Measurements from ENCODE around the gene HSD17B11. TPM values are rescaled to one million over a fixed set of nuclear protein-coding genes. Genes with fewer than 3 reads are reported as not detected.
"Not testable (repeated sequence)": the region's sequence is repeated elsewhere in the genome, so short reads cannot be mapped to it uniquely, and the experiment has no call there.

Gene HSD17B11
- total RNA-seq, 1 donor from 2014 or later, result 27.2 TPM

- H3K9me3 Mint-ChIP-seq (ENCODE audit: unreplicated experiment), result no peaks in the 10 kb centered on the region
- H3K27ac Mint-ChIP-seq (ENCODE audit: unreplicated experiment), result no peak within 1 kb of the TSS
- H3K4me3 Mint-ChIP-seq (ENCODE audit: unreplicated experiment), result no peak within 1 kb of the TSS
- peaks cover 2% of the 10 kb centered on the region for H3K27me3 Mint-ChIP-seq (ENCODE audit: unreplicated experiment)
- no peak for DNase-seq (ENCODE audit: low spot score)
- no peak for TF ChIP-seq CTCF (IDR thresholded peaks at IDR 0.05; ENCODE audit: unreplicated experiment)
- no peaks in the 10 kb centered on the region for H3K36me3 Mint-ChIP-seq (ENCODE audit: low read depth, unreplicated experiment)
- no peaks in the 10 kb centered on the region for H3K4me1 Mint-ChIP-seq (ENCODE audit: unreplicated experiment)
Measured at GRCh38 chr4:87322754-87323153, 68.2 kb downstream of the HSD17B11 start, which contains the start of gene HSD17B13. Gene HSD17B13, minus strand, starts transcription at chr4:87322882. Its CDS starts 41 bp downstream, at chr4:87322841.

- no peaks in the 10 kb centered on the region for H3K36me3 Mint-ChIP-seq (ENCODE audit: low read depth, unreplicated experiment)
Measured at GRCh38 chr4:87321888-87322287, 69.1 kb downstream of the HSD17B11 start.

GRCh38 chr4:87317527-87317926, 73.5 kb downstream of the HSD17B11 start:
- Mint-ChIP-seq H3K36me3 (ENCODE audit: low read depth, unreplicated experiment) (no peaks in the 10 kb centered on the region), H3K4me1 (ENCODE audit: unreplicated experiment) (peaks cover 8% of the 10 kb centered on the region), H3K27ac (ENCODE audit: unreplicated experiment) (no peak overlapping the region), H3K27me3 (ENCODE audit: unreplicated experiment) (peaks cover 2% of the 10 kb centered on the region), H3K9me3 (ENCODE audit: unreplicated experiment) (no peaks in the 10 kb centered on the region), H3K4me3 (ENCODE audit: unreplicated experiment) (no peak overlapping the region)
- DNase-seq (ENCODE audit: low spot score), result no peak
- no peak for TF ChIP-seq CTCF (IDR thresholded peaks at IDR 0.05; ENCODE audit: unreplicated experiment)

More at GRCh38 chr4:87321888-87322287, 69.1 kb downstream of the HSD17B11 start:
- Mint-ChIP-seq H3K4me1 (ENCODE audit: unreplicated experiment) (no peaks in the 10 kb centered on the region), H3K27me3 (ENCODE audit: unreplicated experiment) (peaks cover 2% of the 10 kb centered on the region), H3K4me3 (ENCODE audit: unreplicated experiment) (no peak overlapping the region), H3K27ac (ENCODE audit: unreplicated experiment) (no peak overlapping the region), H3K9me3 (ENCODE audit: unreplicated experiment) (no peaks in the 10 kb centered on the region)
- DNase-seq (ENCODE audit: low spot score), result no peak
- no peak for TF ChIP-seq CTCF (IDR thresholded peaks at IDR 0.05; ENCODE audit: unreplicated experiment)

- Mint-ChIP-seq H3K27ac (ENCODE audit: unreplicated experiment) (no peak overlapping the region), H3K9me3 (ENCODE audit: unreplicated experiment) (no peaks in the 10 kb centered on the region), H3K4me3 (ENCODE audit: unreplicated experiment) (no peak overlapping the region), H3K27me3 (ENCODE audit: unreplicated experiment) (peaks cover 2% of the 10 kb centered on the region), H3K4me1 (ENCODE audit: unreplicated experiment) (peaks cover 8% of the 10 kb centered on the region), H3K36me3 (ENCODE audit: low read depth, unreplicated experiment) (no peaks in the 10 kb centered on the region)
- no peak for DNase-seq (ENCODE audit: low spot score)
- no peak for TF ChIP-seq CTCF (IDR thresholded peaks at IDR 0.05; ENCODE audit: unreplicated experiment)
Measured at GRCh38 chr4:87316961-87317360, 74.0 kb downstream of the HSD17B11 start.

GRCh38 chr4:87315000-87315399, 76.0 kb downstream of the HSD17B11 start:
- not testable (repeated sequence) for H3K4me3 Mint-ChIP-seq (ENCODE audit: unreplicated experiment); H3K9me3 Mint-ChIP-seq (ENCODE audit: unreplicated experiment); H3K27ac Mint-ChIP-seq (ENCODE audit: unreplicated experiment); H3K4me1 Mint-ChIP-seq (ENCODE audit: unreplicated experiment); DNase-seq (ENCODE audit: low spot score); H3K36me3 Mint-ChIP-seq (ENCODE audit: low read depth, unreplicated experiment); H3K27me3 Mint-ChIP-seq (ENCODE audit: unreplicated experiment)
